ENCODE results near the gene C1S. TPM values are rescaled to one million over a fixed set of nuclear protein-coding genes. Genes with fewer than 3 reads are reported as not detected.

The C1S gene
- total and polyA plus RNA-seq, 8 donors = 61.6 to 404 (median 174) TPM

GRCh38 chr12:7092229-7092985 is 31.9 kb downstream of the C1S start, which contains the start of gene C1R:
TSS of gene C1R (minus strand) at chr12:7092445. CDS start at chr12:7092388, 57 bp downstream.
- Histone ChIP-seq H3K4me1 (peaks cover 7 to 52% (median 31%) of the 10 kb centered on the region in 4 donors), H3K27me3 (no peaks in the 10 kb centered on the region), H3K9me3 (no peaks in the 10 kb centered on the region), H3K4me3 (peak within 1 kb of the TSS; percentile 49 to 52 (median 50)), H3K27ac (peak within 1 kb of the TSS; percentile 42 to 85 (median 83)), H3K36me3 (peaks cover 0 to 38% (median 24%) of the 10 kb centered on the region in 4 donors)
- peak; percentile 77 to 92 for DNase-seq
- intact Hi-C loops (cut with DNase I; ENCODE audit: low total_unique reads) = no loop called here
- TF ChIP-seq POLR2A (IDR thresholded peaks at IDR 0.05) (peak in 1 of 4 donors; percentile 34), EP300 (IDR thresholded peaks at IDR 0.05) (peak; percentile 26), POLR2AphosphoS5 (IDR thresholded peaks at IDR 0.05) (peak; percentile 83 to 90 (median 85)), CTCF (IDR thresholded peaks at IDR 0.05) (peak in 5 of 7 experiments; percentile 79 to 91 (median 86))
- WGBS, 5 donors = 3 to 15% (median 13%) methylated on average over 15 to 16 of the region's 16 CpGs

GRCh38 chr12:7092986-7093460 is 32.5 kb downstream of the C1S start:
- DNase-seq = no peak
- 66 to 72% (median 69%) methylated on average over 8 of the region's 8 CpGs for WGBS, 5 donors
- peak overlapping the region in 4 of 5 donors; percentile 71 to 85 (median 84) for H3K27ac ChIP-seq
- peaks cover 7 to 52% (median 31%) of the 10 kb centered on the region in 4 donors for H3K4me1 ChIP-seq
- H3K9me3 ChIP-seq = no peaks in the 10 kb centered on the region
- intact Hi-C loops (cut with DNase I; ENCODE audit: low total_unique reads) = no loop called here
- peaks cover 0 to 38% (median 24%) of the 10 kb centered on the region in 4 donors for H3K36me3 ChIP-seq
- no peak for TF ChIP-seq CTCF (IDR thresholded peaks at IDR 0.05)
- TF ChIP-seq POLR2AphosphoS5 (IDR thresholded peaks at IDR 0.05) = peak in 1 of 3 donors; percentile 2
- TF ChIP-seq EP300 (IDR thresholded peaks at IDR 0.05) = no peak
- no peak for TF ChIP-seq POLR2A (IDR thresholded peaks at IDR 0.05)
- H3K27me3 ChIP-seq = no peaks in the 10 kb centered on the region
- H3K4me3 ChIP-seq = no peak overlapping the region

- H3K27me3 ChIP-seq = no peaks in the 10 kb centered on the region
- intact Hi-C loops (cut with DNase I; ENCODE audit: low total_unique reads) = no loop called here
- peaks cover 7 to 51% (median 31%) of the 10 kb centered on the region in 4 donors for H3K4me1 ChIP-seq
- H3K36me3 ChIP-seq = peaks cover 0 to 38% (median 24%) of the 10 kb centered on the region in 4 donors
- no peak for TF ChIP-seq EP300 (IDR thresholded peaks at IDR 0.05)
- TF ChIP-seq POLR2A (IDR thresholded peaks at IDR 0.05) = no peak
- TF ChIP-seq POLR2AphosphoS5 (IDR thresholded peaks at IDR 0.05) = no peak
- no peak for TF ChIP-seq CTCF (IDR thresholded peaks at IDR 0.05)
- no peak overlapping the region for H3K4me3 ChIP-seq
- no peak for DNase-seq
- WGBS, 5 donors = 47 to 59% (median 54%) methylated on average over 5 of the region's 5 CpGs
- no peaks in the 10 kb centered on the region for H3K9me3 ChIP-seq
- peak overlapping the region in 2 of 5 donors; percentile 83 to 85 for H3K27ac ChIP-seq
These were observed 33.0 kb downstream of the C1S start for GRCh38 chr12:7093486-7093885.

- Histone ChIP-seq H3K4me3 (no peak overlapping the region), H3K27me3 (no peaks in the 10 kb centered on the region), H3K9me3 (no peaks in the 10 kb centered on the region), H3K4me1 (peaks cover 7 to 49% (median 30%) of the 10 kb centered on the region in 4 donors), H3K27ac (no peak overlapping the region), H3K36me3 (peaks cover 0 to 38% (median 24%) of the 10 kb centered on the region in 4 donors)
- TF ChIP-seq POLR2A (IDR thresholded peaks at IDR 0.05) (no peak), POLR2AphosphoS5 (IDR thresholded peaks at IDR 0.05) (peak in 1 of 3 donors; percentile 52)
- intact Hi-C loops (cut with DNase I; ENCODE audit: low total_unique reads) = no loop called here
- DNase-seq = no peak
- WGBS, 5 donors = 49 to 58% (median 56%) methylated on average over 10 of the region's 10 CpGs
These were observed 33.4 kb downstream of the C1S start for GRCh38 chr12:7093892-7094291.

All from stomach (tissue), 9 donors.